OCI-LY3 (cell line): ENCODE data around the gene LINGO1.

Experiments used
- CTCF ChIP-seq: fragments of 200-600, 300-600 bp; sonication (generic); IDR thresholded peaks from 2 replicates; pipeline ENCODE4 v1.5.1; 2014; ENCODE audit warnings: antibody characterized with exemption, low read length, low read depth
- EZH2phosphoT487 ChIP-seq: fragments of 200-600 bp; shearing (Covaris generic); IDR thresholded peaks from 2 replicates; pipeline ENCODE4 v1.6.1; 2018; ENCODE audit warnings: antibody characterized with exemption, mixed run types, low read depth

- no peak for TF ChIP-seq CTCF
- TF ChIP-seq EZH2phosphoT487, result no peak
Observed at GRCh38 chr15:77619883-77620282, 12.8 kb downstream of the LINGO1 start.
